Measurements from ENCODE around the gene PCDH17.

DNA sequence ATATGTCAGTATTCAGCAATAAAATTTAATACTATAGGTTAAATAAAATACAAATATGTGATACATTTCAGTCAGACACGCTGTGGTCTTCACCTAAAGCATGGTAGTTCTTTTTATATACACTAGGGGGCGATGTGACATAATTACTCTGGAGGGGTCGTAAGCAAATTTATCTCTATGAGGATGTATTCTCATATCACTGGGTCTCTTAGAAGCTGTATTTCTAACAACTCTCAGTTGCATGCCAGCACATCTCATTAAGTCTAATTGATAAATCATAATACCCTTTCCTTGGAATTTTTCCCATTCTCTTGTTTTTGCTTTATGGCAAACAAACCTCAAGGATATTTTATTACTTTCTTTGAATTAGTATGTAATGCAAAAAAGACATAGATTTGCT, 3.9 kb upstream of the PCDH17 start:
- no peak for TF ChIP-seq RNF2 (IDR thresholded peaks at IDR 0.05; ENCODE audit: borderline replicate concordance, low read depth)
- TF ChIP-seq POLR2A (IDR thresholded peaks at IDR 0.05; ENCODE audit: low read length) = no peak

Data from A549 (cell line).